ENCODE results near the gene HPF1.

Gene HPF1

DNA sequence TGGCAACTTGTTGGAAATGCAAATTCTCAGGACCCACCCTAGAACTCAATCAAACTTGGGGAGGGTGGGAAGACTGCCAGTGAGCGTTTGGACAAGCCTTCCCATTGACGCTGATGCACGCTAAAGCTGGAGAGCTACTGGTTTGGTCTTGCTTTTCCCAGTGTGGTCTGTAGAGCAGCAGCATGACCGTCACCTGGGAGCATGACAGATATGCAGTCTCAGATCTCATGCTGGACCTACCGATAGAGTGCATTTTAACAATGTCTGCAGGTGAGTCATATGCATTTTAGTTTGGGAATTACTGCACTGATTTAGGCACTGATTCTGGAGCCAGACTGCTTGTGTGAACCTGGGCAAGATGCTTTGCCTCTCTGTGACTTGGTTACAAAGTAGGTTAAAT, 27.2 kb downstream of the HPF1 start:
- DNase-seq = no peak

DNA sequence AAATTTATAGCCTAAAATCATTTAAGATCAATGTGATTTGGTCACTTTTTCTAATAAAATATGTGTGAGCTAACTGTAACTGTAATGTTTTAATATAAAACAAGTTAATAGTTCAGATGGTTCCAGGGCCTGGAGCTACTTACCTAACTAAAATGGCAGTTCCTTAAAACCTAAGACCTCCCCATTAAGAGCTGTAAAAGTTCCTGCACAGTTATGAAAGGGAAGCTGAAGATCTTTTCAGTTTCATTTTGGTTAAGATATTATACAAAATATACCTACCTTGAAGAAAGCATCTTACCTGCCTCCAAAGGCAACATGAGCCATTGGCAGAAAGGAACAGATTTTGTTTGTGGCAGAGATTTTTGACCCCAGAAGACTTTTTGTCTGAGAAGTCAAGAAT, 30.1 kb downstream of the HPF1 start:
- no peak for DNase-seq

- no peak for DNase-seq
Observed at GRCh38 chr4:169724260-169724659, 33.5 kb downstream of the HPF1 start.

DNA sequence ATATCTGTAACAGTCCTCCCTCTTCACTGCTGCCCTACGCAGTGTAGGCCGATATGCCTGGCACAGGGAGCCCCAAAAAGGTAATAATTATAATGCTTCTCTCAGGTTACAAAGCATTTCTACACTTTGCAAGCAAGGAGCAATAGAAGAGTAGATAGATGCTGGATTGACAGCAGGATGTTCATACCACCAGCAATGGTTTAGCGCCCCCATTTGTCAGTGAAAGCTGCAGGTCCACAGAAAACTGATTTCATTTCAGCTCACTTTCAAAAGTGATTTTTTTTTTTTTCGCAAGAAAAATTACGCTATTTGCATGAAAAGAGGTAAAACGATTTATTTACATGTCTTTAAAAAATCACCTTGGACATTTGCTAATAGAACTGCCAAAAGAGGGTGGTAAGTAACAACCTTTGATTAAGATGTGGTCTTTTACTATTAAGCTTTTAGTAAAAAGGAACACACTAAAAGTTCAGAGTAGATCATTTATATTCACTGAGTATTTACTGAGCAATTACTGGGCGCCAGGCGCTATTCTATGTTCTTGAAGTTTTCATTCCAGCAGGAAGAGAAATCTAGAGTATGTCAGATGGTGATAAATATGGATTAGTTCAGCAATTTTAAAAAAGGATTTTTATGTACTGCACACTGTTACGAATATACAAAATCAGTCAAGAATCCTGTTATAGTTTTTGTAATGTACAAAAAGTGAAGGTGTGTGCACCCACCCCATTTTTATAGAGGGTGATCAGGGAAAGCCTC, 34.4 kb downstream of the HPF1 start:
- DNase-seq = no peak

DNA sequence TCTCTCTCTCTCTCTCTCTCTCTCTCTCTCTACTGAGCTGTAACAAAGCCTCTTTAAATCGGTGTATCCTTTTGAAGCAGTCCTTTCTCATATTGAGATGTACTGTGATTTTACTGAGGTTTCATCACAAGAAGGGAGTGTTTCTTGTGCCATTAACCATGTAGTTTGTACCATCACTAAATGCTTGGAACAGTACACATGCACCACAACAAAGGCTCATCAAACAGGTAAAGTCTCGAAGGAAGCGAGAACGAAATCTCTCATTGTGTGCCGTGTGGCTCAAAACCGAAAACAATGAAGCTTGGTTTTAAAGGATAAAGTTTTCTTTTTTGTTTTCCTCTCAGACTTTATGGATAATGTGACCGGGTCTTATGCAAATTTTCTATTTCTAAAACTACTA, 37.2 kb downstream of the HPF1 start:
- DNase-seq = no peak

DNA sequence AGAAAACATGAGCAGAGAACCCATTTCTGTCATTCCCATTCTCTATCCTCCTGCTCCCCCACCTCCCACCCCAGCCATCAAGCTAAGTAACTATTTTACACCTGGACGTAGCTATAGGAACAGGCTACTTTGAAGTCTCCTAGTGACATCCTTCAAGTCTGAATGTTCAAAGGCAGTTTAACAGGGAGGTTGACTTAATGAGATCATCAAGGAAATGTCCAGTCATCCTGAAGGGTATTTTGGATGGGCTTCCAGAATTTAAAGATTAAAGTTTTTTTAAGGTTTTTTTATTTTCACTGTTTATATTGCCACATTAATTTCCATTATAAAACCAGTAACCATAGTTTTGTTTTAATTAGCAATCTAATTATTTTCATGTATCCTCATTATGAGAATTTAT, 41.1 kb downstream of the HPF1 start:
- no peak for DNase-seq

DNA sequence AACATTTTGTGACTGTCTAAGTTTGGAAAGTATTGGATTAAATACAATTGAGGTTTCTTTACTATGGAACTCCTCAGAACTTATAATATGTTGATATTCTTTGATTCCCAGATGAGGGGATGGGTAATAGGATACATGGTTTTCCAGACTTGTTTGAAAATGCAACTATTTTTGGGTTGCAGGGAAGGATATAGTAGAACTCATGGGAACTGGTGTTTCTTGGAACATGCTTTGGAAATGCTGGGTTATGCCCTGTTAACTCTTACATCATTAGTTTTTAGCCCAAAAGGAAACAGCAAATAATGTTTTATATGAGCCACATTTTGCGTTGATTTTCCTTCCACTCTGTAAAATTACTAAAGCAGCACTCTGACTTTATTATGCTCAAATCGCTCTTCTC, 41.9 kb downstream of the HPF1 start:
- DNase-seq = no peak

DNA sequence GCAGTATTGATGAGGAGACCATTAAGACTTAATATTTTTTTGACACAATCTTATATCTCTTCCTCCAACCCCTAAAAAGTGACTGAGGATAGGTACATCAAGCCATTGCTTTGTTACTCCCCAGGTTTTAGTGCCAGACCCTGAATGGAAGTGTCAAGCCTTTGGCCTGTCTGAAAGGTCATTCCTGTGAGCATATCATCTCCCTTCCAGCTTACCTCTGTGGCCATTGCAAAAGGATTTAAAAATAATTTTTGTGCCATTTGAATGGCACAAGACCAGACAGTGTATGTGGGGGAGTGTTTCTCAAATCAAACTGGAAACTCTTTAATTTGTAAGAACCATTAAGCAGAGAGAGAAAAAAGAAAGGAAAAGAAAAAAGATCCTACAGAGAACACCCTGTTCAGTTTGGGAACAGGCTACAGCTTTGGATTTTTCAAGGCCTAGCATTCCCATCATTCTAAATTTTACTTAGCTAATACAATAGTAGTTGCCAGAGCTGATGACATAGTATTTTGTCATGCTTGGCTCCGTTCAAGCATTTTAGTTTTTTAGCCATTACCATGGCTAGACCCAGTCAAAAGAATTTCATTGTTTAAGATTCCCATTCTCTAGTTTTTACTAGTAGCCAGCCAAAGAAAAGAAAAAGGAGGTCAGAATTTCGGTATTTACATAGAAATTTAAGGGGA, 49.6 kb downstream of the HPF1 start:
- DNase-seq = no peak

DNA sequence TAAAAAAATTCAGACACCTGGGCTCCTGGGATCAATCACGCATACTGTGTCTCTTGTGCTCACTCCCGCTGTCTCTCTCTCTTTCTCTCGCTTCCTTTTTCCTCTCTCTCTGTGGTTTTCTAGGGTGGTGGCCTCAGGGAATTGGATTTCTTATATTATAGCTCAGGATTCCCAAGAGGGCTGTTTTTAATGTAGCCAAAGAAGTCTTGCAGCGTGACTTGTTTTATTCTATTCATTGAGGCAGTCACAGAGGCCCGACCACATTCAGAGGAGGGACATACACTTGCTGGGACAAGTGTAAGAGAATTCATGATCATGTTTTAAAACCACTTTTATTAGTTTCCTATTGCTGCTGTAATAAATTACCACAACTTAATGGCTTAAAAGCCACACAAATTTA, 59.4 kb downstream of the HPF1 start:
- DNase-seq = no peak

- DNase-seq = no peak
Observed at GRCh38 chr4:169690787-169691186, 67.0 kb downstream of the HPF1 start.

- DNase-seq = no peak
Observed at GRCh38 chr4:169689681-169690080, 68.1 kb downstream of the HPF1 start.

GRCh38 chr4:169682372-169683047, 75.2 kb downstream of the HPF1 start:
- no peak for DNase-seq

Measured in Kasumi-1 (cell line).